AG08396 (cell line): ENCODE results near the gene PRSS12.
"Not testable (repeated sequence)": the region's sequence is repeated elsewhere in the genome, so short reads cannot be mapped to it uniquely, and the experiment has no call there.

Source experiments
- DNase-seq: peaks from one replicate; pipeline ENCODE4 v3.0.0; 2012; ENCODE audit warnings: low spot score, mixed read lengths

Gene PRSS12

GRCh38 chr4:118278473-118279274 is 74.1 kb downstream of the PRSS12 start:
- peak; percentile 94 for DNase-seq

- DNase-seq = no peak
These were observed 75.6 kb downstream of the PRSS12 start for GRCh38 chr4:118277243-118277642.

GRCh38 chr4:118276580-118276979 is 76.2 kb downstream of the PRSS12 start:
- DNase-seq = no peak

GRCh38 chr4:118273642-118274041 is 79.2 kb downstream of the PRSS12 start:
- DNase-seq = no peak

- no peak for DNase-seq
These were observed 81.0 kb downstream of the PRSS12 start for GRCh38 chr4:118271788-118272187.

DNA sequence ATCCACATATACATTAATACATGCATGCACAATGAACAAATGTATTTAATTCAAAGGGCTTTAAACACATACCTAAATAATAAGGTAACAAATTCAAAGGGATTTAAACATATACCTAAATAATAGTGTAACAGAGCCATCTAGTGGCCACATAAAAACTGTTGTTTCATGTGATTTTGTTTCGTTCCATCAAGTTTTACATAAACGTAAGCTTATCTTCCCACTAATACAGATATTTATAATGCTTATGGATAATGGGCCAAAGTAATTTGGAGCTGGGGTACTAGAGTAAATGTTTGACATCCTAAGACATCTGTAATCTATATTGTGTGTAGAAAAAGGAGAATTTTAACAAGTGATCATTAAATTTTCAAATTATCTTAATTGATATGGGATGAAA is 82.3 kb downstream of the PRSS12 start:
- DNase-seq = peak; percentile 21

DNA sequence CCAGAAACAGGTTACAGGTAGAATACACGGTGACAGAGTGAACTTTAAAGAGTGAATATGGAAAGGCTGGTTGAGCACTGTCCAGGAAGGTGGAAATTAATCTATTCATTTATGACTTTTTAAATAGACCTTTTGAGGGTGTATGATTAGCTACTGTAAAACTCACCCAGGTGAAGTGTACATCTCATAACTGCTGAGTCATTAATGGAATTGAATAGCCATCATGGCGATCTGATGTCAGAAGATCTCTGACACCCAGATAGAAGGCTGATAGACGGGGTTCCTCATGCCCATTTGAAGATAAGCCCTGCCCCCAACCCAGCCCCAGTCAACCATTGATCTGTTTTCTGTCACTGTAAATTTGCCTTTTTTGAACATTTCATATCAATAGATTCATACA is 84.0 kb downstream of the PRSS12 start:
- DNase-seq = no peak

GRCh38 chr4:118266145-118266496 is 86.7 kb downstream of the PRSS12 start:
- DNase-seq = not testable (repeated sequence)

DNA sequence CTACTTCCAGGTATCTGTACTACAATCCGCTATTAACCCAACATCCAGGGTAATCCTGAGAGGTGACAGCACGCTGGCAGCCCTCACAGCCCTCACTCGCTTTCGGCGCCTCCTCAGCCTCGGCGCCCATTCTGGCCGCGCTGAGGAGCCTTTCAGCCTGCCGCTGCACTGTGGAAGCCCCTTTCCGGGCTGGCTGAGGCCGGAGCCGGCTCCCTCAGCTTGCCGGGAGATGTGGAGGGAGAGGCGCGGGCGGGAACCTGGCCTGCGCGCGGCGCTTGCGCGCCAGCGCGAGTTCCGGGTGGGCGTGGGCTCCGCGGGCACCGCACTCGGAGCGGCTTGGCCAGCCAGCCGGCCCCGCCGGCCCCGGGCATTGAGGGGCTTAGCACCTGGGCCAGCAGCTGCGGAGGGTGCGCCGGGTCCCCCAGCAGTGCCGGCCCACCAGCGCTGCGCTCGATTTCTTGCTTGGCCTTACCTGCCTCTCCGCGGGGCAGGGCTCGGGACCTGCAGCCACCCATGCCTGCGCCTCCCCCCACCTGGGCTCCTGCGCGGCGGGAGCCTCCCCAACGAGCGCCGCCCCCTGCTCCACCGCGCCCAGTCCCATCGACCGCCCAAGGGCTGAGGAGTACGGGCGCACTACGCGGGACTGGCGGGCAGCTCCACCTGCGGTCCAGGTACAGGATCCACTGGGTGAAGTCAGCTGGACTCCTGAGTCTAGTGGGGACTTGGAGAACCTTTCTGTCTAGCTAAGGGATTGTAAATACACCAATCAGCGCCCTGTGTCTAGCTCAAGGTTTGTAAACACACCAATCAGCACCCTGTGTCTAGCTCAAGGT is 87.3 kb downstream of the PRSS12 start:
- no peak for DNase-seq

DNA sequence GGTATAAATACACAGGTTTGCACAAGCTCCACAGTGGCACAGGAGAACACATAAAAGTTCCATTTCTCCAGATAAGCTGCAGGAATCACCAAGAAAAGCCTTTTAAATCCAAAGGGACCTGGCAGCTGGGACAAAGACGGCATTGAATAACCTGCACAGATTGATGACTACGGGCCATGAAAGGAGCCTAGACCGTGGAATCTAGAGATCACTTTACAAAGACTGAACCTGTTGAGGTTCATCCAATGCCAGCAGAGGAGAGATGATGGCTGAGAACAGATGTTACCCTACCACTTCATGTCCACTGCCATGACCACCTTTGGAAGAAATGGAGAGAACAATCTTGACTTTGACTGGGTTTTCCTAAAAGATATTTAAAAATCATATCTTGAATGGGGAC is 88.7 kb downstream of the PRSS12 start:
- no peak for DNase-seq

- no peak for DNase-seq
These were observed 92.5 kb downstream of the PRSS12 start for GRCh38 chr4:118260309-118260708.

DNA sequence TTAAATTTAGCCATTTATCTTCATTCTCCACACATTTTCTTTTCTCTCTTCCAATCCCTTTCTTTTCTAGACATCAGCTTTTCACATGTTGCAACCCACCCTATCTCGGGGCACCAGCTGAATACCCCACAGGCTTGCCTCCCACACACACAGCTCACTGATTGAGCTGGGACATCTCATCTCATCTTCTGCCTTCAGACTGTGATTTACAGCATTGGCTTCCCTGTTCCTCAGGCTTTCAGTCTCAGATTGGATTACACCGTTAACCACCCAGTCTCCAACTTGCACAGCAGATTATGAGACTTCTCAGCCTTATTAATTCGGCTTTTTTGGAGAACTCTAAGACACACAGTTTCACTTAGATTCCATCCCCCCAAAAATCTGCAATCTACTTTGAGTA is 93.7 kb downstream of the PRSS12 start:
- DNase-seq = no peak

DNA sequence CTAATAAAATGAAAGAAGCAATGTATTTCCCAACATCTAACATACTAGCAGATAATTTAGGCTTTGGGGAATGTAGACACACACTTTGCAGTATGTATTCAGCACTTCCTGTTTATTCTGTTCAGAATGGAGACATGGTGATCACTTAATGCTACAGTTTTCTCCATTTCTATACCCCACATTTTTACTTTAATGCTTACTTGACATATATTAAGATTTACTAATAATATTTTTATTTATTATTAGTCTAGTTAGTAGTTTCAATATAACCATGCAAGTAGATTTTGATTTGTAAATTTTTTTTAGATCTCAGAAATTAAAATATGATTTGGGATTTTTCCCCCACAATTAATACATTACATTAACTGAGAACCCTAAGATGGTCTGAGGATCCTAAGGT is 98.4 kb downstream of the PRSS12 start:
- no peak for DNase-seq

DNA sequence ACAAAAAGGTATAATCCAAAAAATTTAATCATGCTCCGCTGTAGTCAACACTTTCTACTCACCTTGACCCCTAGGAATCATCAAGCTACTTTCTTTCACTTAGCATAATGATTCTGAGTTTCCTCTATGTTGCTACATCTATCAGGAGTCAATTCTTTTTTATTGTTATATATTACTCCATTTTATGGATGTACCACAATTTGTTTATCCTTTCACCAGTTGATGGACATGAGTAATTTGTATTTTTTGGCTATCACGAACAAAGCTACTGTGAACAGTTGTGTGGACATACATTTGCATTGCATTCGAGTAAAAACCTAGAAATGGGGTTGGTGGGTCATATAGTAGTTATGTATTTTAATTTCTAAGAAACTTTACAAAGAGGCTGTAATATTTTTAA is 102.9 kb downstream of the PRSS12 start:
- no peak for DNase-seq

- DNase-seq = no peak
These were observed 115.3 kb downstream of the PRSS12 start for GRCh38 chr4:118237531-118237930.

- DNase-seq = no peak
These were observed 117.2 kb downstream of the PRSS12 start for GRCh38 chr4:118235566-118236120.
